HG03175 (cell line): ENCODE data around the gene BEND2.
"Not testable (repeated sequence)": the region's sequence is repeated elsewhere in the genome, so short reads cannot be mapped to it uniquely, and the experiment has no call there.

ENCODE experiments used
- ATAC-seq: cut with Tn5 transposase; IDR thresholded peaks from one replicate; pipeline ENCODE4 v1.9.1; 2021; ENCODE audit warnings: mild to moderate bottlenecking, moderate library complexity; ENCODE audit not compliant: unreplicated experiment

BEND2 gene

GRCh38 chrX:18220786-18221185 is at the start of gene BEND2:
TSS of gene BEND2 (minus strand) at chrX:18220886. CDS start at chrX:18220750, 136 bp downstream.
- ATAC-seq: no peak

- ATAC-seq: no peak
Observed at GRCh38 chrX:18255059-18255458, 34.4 kb upstream of the BEND2 start.

DNA sequence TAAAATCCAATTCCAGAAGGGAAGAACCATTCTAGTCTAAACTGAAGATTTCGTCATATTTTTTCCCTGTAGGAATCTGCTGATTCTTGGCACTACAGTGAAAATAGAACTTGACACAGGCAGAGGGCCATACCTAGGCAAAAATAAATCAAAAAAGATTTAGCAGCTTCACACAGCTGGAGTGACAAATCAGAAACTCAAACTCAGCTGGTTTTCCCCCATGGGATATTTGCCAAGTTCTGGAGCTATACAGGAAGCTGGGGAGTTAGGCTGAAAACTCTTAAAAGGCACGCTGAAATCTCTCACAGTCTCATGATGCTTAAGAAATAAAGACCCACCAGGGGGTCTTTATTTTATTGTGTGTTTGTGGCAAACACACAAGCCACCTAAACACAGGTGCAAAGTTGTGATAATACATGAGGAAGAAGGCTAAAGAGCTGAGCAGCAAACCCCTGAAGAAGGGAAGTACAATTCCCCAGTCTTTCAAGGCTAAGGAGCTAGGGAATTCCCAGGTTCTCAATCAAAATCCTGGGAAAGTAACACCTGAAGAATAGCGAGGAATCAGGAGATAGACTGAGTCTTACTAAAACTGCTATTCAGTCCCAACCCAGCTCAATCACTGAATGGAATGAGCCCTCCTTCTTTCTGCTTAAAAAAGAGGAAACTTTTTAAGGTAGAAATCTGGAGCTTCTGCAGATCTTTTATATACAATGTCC is 32.1 kb upstream of the BEND2 start:
- no peak for ATAC-seq

DNA sequence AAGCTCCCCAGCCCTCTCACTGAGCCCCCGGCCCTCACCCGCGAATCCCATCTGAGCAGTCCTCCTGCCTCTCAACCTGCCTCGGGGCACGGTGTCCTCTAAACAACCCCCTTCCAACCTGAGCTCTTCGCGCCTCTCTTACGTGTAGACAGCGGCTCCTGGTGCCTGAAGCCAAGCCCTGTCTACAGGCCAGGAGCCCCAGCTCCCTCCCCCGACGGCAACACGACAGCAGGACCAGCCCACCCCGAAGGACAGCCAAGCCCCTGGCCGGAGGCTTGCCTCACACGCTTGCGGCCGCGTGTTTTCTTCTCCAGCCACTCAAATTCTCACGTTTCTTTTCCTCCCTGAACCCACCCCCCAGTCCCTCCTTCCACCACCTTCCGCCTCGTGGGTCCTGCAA is 9.0 kb upstream of the BEND2 start:
- ATAC-seq: not testable (repeated sequence)

- no peak for ATAC-seq
Observed at GRCh38 chrX:18228069-18228468, 7.4 kb upstream of the BEND2 start.

- ATAC-seq: no peak
Observed at GRCh38 chrX:18227458-18227857, 6.8 kb upstream of the BEND2 start.

- no peak for ATAC-seq
Observed at GRCh38 chrX:18210470-18210869, 10.2 kb downstream of the BEND2 start.

- ATAC-seq: no peak
Observed at GRCh38 chrX:18206657-18207056, 14.0 kb downstream of the BEND2 start.

DNA sequence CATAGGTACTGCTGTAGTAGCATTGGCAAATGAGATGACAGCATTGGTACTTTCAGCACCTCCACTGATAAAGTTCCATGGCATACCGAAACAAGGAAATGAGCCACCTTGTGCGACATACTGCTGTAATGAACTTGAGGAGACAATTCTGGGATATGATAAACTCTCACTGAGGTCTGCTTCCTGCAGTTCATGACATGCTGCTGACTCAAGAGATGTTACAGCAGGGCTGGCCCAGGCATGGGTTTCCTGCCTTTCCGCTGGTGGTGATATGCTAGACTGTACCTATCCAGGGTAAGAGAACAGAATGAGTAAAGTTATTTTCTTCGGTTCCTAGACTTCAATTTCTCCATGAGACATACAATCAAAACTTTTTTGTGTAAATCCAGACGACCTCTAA is 17.1 kb downstream of the BEND2 start:
- no peak for ATAC-seq

GRCh38 chrX:18194688-18195087 is 26.0 kb downstream of the BEND2 start:
- no peak for ATAC-seq

- no peak for ATAC-seq
Observed at GRCh38 chrX:18179446-18179845, 41.2 kb downstream of the BEND2 start.

GRCh38 chrX:18174971-18175370 is 45.7 kb downstream of the BEND2 start:
- ATAC-seq: no peak

DNA sequence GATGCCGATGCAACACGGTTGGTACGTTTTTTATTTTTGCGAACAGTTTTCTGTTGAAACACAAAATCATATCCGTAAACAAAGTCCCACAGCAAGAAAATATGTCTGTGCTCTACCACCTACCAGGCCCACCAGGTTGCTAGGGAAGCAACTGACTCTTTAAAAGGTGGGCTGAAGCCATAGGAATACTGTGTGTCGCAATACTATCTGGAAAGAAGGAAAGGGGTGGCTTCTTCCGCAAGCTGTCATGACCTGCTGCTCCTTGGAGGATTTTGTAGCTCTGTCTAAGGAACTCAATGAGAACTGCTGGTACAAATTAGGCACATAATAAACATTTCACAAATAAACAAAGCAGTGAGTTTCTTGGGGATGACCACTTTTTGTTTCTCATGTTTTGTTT is 46.5 kb downstream of the BEND2 start:
- no peak for ATAC-seq

GRCh38 chrX:18173494-18174180 is 47.0 kb downstream of the BEND2 start:
- no peak for ATAC-seq

- ATAC-seq: no peak
Observed at GRCh38 chrX:18172970-18173369, 47.7 kb downstream of the BEND2 start.

- ATAC-seq: no peak
Observed at GRCh38 chrX:18170910-18171309, 49.8 kb downstream of the BEND2 start.

DNA sequence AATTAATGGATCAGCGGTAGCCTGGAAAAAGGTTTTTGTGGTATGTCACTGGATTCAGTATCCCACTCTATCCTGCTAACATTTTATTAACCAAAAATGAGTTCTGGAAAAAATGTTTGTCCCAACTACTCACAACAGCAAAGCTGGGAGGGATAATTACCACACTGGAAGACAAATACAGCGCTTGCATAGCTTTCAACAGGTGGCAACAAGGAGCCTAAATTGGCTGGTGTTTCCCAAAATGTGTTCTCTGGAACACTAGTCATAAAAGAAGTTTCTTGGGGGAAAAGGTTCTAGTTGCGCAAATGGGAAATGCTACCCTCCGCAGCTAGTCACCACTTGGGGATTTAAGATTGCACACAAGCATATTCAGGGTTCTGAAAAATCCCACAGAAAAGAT is 54.6 kb downstream of the BEND2 start:
- no peak for ATAC-seq

DNA sequence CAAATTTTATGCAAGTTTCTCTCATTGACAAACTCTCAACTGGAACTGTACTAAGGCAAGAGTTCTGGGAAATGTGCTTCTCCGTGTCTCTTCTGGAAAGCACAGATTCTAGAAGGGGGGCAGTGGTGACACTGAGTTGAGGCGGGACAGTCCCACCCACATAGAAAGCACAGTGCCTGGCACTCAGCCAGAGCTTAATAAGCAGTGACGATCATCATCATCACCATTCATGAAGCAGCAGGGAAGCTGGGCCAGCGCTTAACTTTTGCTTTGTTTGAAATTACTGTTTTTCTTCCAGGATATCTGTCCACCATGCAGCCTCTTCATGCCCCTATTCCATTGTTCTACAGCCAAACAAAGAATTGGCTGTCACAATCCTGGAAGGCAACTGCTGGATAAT is 60.3 kb downstream of the BEND2 start:
- no peak for ATAC-seq

GRCh38 chrX:18158963-18159362 is 61.7 kb downstream of the BEND2 start:
- no peak for ATAC-seq

DNA sequence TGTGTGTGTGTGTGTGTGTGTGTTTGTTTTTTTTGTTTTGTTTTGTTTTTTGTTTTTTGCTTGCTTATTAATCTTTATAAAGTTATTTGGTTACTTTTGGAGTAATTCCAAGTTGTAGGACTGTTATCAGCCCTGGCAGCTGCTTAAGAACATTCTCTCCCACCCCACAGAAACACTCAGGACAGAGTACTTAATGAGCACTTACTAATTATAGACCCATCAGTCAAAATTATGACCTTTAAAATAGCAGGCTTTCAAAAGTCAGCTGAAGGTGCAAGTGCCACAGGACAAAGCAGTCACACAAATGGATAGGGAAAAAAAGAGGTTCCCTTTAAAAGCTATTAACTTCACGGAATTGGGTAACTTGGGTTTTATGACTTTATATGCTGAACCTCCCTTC is 69.0 kb downstream of the BEND2 start:
- no peak for ATAC-seq

DNA sequence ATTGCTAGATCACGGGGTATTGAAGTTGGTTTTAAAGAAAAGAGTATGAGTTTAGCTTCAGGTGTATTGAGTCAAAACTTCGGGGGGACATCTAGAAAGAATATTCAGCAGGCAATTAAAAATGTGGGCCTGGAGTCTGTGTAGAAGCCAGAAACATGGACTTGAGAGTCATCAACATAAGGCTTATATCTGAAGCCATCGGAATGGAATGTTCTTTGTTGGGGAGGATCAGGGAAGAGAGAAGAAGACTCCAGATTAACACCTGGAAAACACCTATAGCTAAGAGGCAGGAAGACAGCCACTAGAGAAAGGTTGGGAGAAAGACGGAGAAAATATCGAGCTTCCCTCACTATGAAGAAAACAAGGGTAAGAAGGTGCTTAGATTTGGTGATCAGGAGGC is 69.5 kb downstream of the BEND2 start:
- no peak for ATAC-seq

GRCh38 chrX:18149454-18149853 is 71.2 kb downstream of the BEND2 start:
- ATAC-seq: no peak

DNA sequence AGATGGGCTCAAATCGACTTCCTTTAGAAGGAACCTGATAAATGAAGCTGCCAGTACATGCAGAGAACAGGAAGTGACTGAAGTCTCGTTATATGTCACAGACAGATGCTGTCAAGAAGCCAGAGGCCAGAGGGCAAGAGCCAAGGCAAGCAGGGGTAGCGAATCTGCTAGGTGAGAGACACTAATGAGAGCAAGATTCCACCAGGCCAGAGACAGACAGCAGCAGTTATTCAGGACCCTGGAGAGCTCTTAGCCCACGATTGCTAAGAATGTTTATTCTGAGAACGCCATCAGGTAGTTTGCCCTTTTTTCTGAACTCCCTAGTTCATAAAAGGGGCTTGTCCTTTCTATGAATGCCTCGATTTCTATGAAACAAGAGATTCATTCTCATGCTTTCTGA is 73.7 kb downstream of the BEND2 start:
- ATAC-seq: no peak
